HepG2 (cell line): Measurements from ENCODE around the gene ZNF430. TPM values are rescaled to one million over a fixed set of nuclear protein-coding genes. Genes with fewer than 3 reads are reported as not detected.
A peak's percentile ranks its signal among the peaks of the same experiment; 100 is the strongest.

Experiments
- CREB1 ChIP-seq, 2 experiments: fragments of 450-650 bp in 1 of 2; IDR thresholded peaks; 2 replicates each; pipeline ENCODE4 v1.6.1; 2016 to 2017; ENCODE audit warnings: control low read depth in 1 of 2, mild to moderate bottlenecking in 1 of 2, missing compliant biosample characterization in 1 of 2, missing genetic modification characterization in 1 of 2
- FOXK1 ChIP-seq: sonication (generic); formaldehyde crosslinking; IDR thresholded peaks from 2 replicates; pipeline ENCODE4 v1.4.0; 2020; ENCODE audit warnings: low read depth, missing genetic modification reagents, borderline replicate concordance
- GABPB1 ChIP-seq: IDR thresholded peaks from 2 replicates; pipeline ENCODE4 v1.6.1; 2016; ENCODE audit warnings: mild to moderate bottlenecking, missing genetic modification reagents, moderate library complexity, missing compliant biosample characterization
- GFI1 ChIP-seq: sonication (generic); formaldehyde crosslinking; IDR thresholded peaks from 2 replicates; pipeline ENCODE4 v1.5.0; 2020; ENCODE audit warnings: missing genetic modification reagents, mild to moderate bottlenecking, borderline replicate concordance
- HNRNPLL ChIP-seq: fragments of 200-400 bp; formaldehyde crosslinking; IDR thresholded peaks from 2 replicates; pipeline ENCODE4 v1.6.1; 2017; ENCODE audit warnings: mild to moderate bottlenecking, low read depth, low read length; ENCODE audit not compliant: poor library complexity, severe bottlenecking
- KDM2A ChIP-seq: sonication (generic); formaldehyde crosslinking; IDR thresholded peaks from 2 replicates; pipeline ENCODE4 v1.4.0; 2020; ENCODE audit warnings: low read depth, missing genetic modification reagents, borderline replicate concordance
- KDM5A ChIP-seq: fragments of 200-600 bp; sonication (generic); IDR thresholded peaks from 2 replicates; pipeline ENCODE4 v1.7.0; 2018; ENCODE audit warnings: antibody characterized with exemption, mild to moderate bottlenecking, low read length, borderline replicate concordance
- KMT2B ChIP-seq: IDR thresholded peaks from 2 replicates; pipeline ENCODE4 v1.6.1; 2016; ENCODE audit warnings: missing genetic modification reagents, missing compliant biosample characterization
- NCOA1 ChIP-seq: sonication (generic); formaldehyde crosslinking; IDR thresholded peaks from 2 replicates; pipeline ENCODE4 v1.9.0; 2021; ENCODE audit warnings: missing genetic modification reagents
- PBX2 ChIP-seq: IDR thresholded peaks from 2 replicates; pipeline ENCODE4 v1.6.1; 2016; ENCODE audit warnings: control low read depth
- REL ChIP-seq: sonication (generic); formaldehyde crosslinking; conservative IDR thresholded peaks from 2 replicates; pipeline ENCODE4 v1.8.0; 2022; ENCODE audit warnings: mild to moderate bottlenecking, missing genetic modification reagents, moderate library complexity
- TAF1 ChIP-seq: sonication (generic); formaldehyde crosslinking; IDR thresholded peaks from 2 replicates; pipeline ENCODE4 v1.4.0; 2020; ENCODE audit warnings: missing genetic modification reagents
- ZBTB37 ChIP-seq: sonication (generic); formaldehyde crosslinking; IDR thresholded peaks from 2 replicates; pipeline ENCODE4 v1.4.0; 2020; ENCODE audit warnings: mild to moderate bottlenecking, missing genetic modification reagents
- ZMYM4 ChIP-seq: sonication (generic); formaldehyde crosslinking; IDR thresholded peaks from 2 replicates; pipeline ENCODE4 v1.8.1; 2023; ENCODE audit warnings: mild to moderate bottlenecking, missing genetic modification reagents
- ZNF280B ChIP-seq: sonication (generic); formaldehyde crosslinking; IDR thresholded peaks from 2 replicates; pipeline ENCODE4 v1.5.0; 2020; ENCODE audit warnings: missing genetic modification reagents, mild to moderate bottlenecking, borderline replicate concordance
- polyA plus RNA-seq, 8 experiments: library from polyadenylated mRNA; depleted of rRNA in 3 of 8; stranded (reverse) in 7 of 8; unstranded in 1 of 8; fragments of >200 nt; fragmentation: Illumina TruSeq in 4 of 8; extraction: Trizol in 4 of 8; gene quantifications; 2 replicates each; pipeline versions ENCODE4 v1.2.1 to v1.2.3, GENCODE V29; 2011 to 2016; ENCODE audit warnings: low read depth in 4 of 8, missing spikeins in 1 of 8, mixed read lengths in 1 of 8; ENCODE audit not compliant: insufficient read depth in 1 of 8
- total RNA-seq, 5 experiments: library from RNA; depleted of rRNA; stranded (reverse); fragments of >200 nt; fragmentation: Illumina TruSeq; extraction: Trizol; gene quantifications; 2 replicates each; pipeline ENCODE4 v1.2.3, GENCODE V29; 2016; ENCODE audit warnings: low read depth in 1 of 5
- TF ChIP-seq, protein P1 (sequence below): IDR thresholded peaks from 2 replicates; pipeline ENCODE4 v1.6.1; 2016; ENCODE audit warnings: low read depth, missing genetic modification reagents, missing compliant biosample characterization

Gene ZNF430
- total and polyA plus RNA-seq, 2 of the 13 experiments (the other 11 are each of a cell fraction or from before 2014, with no cell fraction given), result 4.1 to 6.9 TPM

DNA sequence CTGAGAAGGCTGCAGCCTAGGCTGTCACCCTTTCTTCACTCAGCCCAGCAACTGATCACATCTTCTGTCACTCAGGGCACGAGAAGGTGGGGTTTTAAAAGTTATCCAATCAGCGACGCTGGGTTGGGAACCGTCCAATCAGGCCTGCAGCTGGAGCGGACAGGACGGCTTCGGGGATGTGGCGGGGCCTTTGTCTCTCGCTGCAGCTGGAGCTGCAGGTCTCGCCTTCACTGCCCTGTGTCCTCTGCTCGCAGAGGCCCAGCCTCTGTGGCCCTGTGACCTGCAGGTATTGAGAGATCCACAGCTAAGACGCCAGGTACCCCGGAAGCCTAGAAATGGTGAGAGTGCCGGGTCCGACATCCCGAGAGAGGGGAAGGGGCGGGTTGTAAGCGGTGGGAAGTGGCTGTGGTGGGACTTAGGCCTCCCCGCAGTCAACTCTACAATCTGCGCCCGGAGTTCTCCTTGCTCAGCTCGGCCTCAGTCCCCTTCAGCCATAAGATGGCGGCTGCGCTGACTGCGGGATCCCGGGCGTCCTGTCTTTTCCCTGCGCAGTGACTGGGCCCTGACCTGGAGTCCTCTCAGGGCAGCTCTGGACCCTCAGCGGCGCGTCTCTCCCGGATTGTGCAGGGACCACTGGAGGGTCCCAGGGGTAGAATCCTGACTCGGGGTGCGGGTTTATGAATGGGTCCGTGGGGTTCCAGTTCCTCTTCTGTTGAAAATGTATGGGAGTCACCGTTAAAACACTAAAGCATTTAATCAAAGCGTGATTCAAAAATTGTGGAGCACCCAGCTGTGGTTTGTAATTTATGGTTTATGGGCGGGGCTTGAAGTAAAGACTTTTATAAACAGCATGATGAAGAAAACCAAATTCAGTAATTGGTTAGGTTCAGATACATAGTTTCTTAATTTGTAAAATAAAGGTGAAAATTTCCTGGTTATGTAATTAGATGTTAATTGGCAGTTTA lies 61.8 kb downstream of the ZNF430 start, which contains the start of gene ZNF714 (continued):
- peak; percentile 94 for TF ChIP-seq HNRNPLL
- TF ChIP-seq GABPB1 (CRISPR knock-in tag), result peak; percentile 56; the same call in 1 of the 2 replicates
- TF ChIP-seq ZBTB37 (CRISPR knock-in tag), result no peak
- TF ChIP-seq KMT2B (CRISPR knock-in tag), result peak; percentile 75; the same call in 1 of the 2 replicates
- no peak for TF ChIP-seq ZNF280B (CRISPR knock-in tag)
- TF ChIP-seq REL, result no peak
- peak; percentile 21; the same call in 1 of the 2 replicates for TF ChIP-seq CREB1 (IDR thresholded peaks at IDR 0.05)
- TF ChIP-seq CREB1 (CRISPR knock-in tag; IDR thresholded peaks at IDR 0.05), result peak; percentile 71
- TF ChIP-seq KDM2A (CRISPR knock-in tag), result peak; percentile 64; the same call in 1 of the 2 replicates
- TF ChIP-seq PBX2 (CRISPR knock-in tag), result peak; percentile 88
- TF ChIP-seq, protein P1, sequence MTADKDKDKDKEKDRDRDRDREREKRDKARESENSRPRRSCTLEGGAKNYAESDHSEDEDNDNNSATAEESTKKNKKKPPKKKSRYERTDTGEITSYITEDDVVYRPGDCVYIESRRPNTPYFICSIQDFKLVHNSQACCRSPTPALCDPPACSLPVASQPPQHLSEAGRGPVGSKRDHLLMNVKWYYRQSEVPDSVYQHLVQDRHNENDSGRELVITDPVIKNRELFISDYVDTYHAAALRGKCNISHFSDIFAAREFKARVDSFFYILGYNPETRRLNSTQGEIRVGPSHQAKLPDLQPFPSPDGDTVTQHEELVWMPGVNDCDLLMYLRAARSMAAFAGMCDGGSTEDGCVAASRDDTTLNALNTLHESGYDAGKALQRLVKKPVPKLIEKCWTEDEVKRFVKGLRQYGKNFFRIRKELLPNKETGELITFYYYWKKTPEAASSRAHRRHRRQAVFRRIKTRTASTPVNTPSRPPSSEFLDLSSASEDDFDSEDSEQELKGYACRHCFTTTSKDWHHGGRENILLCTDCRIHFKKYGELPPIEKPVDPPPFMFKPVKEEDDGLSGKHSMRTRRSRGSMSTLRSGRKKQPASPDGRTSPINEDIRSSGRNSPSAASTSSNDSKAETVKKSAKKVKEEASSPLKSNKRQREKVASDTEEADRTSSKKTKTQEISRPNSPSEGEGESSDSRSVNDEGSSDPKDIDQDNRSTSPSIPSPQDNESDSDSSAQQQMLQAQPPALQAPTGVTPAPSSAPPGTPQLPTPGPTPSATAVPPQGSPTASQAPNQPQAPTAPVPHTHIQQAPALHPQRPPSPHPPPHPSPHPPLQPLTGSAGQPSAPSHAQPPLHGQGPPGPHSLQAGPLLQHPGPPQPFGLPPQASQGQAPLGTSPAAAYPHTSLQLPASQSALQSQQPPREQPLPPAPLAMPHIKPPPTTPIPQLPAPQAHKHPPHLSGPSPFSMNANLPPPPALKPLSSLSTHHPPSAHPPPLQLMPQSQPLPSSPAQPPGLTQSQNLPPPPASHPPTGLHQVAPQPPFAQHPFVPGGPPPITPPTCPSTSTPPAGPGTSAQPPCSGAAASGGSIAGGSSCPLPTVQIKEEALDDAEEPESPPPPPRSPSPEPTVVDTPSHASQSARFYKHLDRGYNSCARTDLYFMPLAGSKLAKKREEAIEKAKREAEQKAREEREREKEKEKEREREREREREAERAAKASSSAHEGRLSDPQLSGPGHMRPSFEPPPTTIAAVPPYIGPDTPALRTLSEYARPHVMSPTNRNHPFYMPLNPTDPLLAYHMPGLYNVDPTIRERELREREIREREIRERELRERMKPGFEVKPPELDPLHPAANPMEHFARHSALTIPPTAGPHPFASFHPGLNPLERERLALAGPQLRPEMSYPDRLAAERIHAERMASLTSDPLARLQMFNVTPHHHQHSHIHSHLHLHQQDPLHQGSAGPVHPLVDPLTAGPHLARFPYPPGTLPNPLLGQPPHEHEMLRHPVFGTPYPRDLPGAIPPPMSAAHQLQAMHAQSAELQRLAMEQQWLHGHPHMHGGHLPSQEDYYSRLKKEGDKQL (CRISPR knock-in tag), result no peak
- TF ChIP-seq TAF1, result peak; percentile 90
- peak; percentile 96 for TF ChIP-seq ZMYM4 (CRISPR knock-in tag)
- TF ChIP-seq KDM5A, result 0 out of 2 replicates have a peak, but pooled peaks have one; percentile 29
- TF ChIP-seq GFI1, result no peak
- TF ChIP-seq FOXK1, result peak; percentile 12; the same call in 1 of the 2 replicates
- TF ChIP-seq NCOA1, result no peak
